HL-60/S4 treated with phorbol 12-myristate 13-acetate at 8.2 ng/mL for 4 days and 3 days (cell line): ENCODE data around the gene IFT20.
"Not testable (repeated sequence)": the region's sequence is repeated elsewhere in the genome, so short reads cannot be mapped to it uniquely, and the experiment has no call there.

ENCODE experiments used
- in situ Hi-C: fragments of 300-500 bp; cut with MboI; formaldehyde crosslinking; loops from 2 replicates; pipeline ENCODE4 v1.15.0; 2022; ENCODE audit warnings: low sequenced_read_pairs

Gene IFT20

GRCh38 chr17:28364665-28365363, 29.5 kb upstream of the IFT20 start, which contains the start of gene SEBOX:
Gene SEBOX, minus strand, starts transcription at chr17:28365199. Its CDS starts 48 bp downstream, at chr17:28365151.
- in situ Hi-C loops = no loop called here

GRCh38 chr17:28363776-28364650, 28.7 kb upstream of the IFT20 start:
- in situ Hi-C loops = no loop called here

GRCh38 chr17:28363186-28363585, 27.9 kb upstream of the IFT20 start:
- in situ Hi-C loops = no loop called here

- in situ Hi-C loops = no loop called here
These were observed 22.6 kb upstream of the IFT20 start for GRCh38 chr17:28357901-28358197.

GRCh38 chr17:28357061-28357900, 22.0 kb upstream of the IFT20 start, which contains the start of gene POLDIP2:
Gene POLDIP2, minus strand, starts transcription at chr17:28357527. Its CDS starts 79 bp downstream, at chr17:28357448.
- in situ Hi-C loops = no loop called here

GRCh38 chr17:28350271-28350670, 15.0 kb upstream of the IFT20 start:
- in situ Hi-C loops = no loop called here

- in situ Hi-C loops = no loop called here
These were observed 13.7 kb upstream of the IFT20 start for GRCh38 chr17:28348979-28349378.

- in situ Hi-C loops = no loop called here
These were observed 12.1 kb upstream of the IFT20 start for GRCh38 chr17:28347261-28347891.

- in situ Hi-C loops = no loop called here
These were observed 11.5 kb upstream of the IFT20 start for GRCh38 chr17:28346746-28347246.

- in situ Hi-C loops = no loop called here
These were observed 10.9 kb upstream of the IFT20 start for GRCh38 chr17:28346199-28346580.

GRCh38 chr17:28345419-28346198, 10.3 kb upstream of the IFT20 start:
- in situ Hi-C loops = no loop called here

GRCh38 chr17:28344435-28344901, 9.2 kb upstream of the IFT20 start:
- in situ Hi-C loops = no loop called here

GRCh38 chr17:28344011-28344410, 8.7 kb upstream of the IFT20 start:
- in situ Hi-C loops = no loop called here

GRCh38 chr17:28343491-28343932, 8.2 kb upstream of the IFT20 start:
- in situ Hi-C loops = no loop called here

GRCh38 chr17:28342313-28342712, 7.0 kb upstream of the IFT20 start:
- in situ Hi-C loops = no loop called here

- in situ Hi-C loops = no loop called here
These were observed 6.2 kb upstream of the IFT20 start for GRCh38 chr17:28341516-28341915.

- in situ Hi-C loops = no loop called here
These were observed 5.1 kb upstream of the IFT20 start for GRCh38 chr17:28340374-28340773.

GRCh38 chr17:28339431-28339830, 4.2 kb upstream of the IFT20 start:
- in situ Hi-C loops = no loop called here

- in situ Hi-C loops = not testable (repeated sequence)
These were observed 3.5 kb upstream of the IFT20 start for GRCh38 chr17:28338769-28339212.
